Transverse colon (tissue), 4 donors: ENCODE data around the gene PDE4D. TPM values are rescaled to one million over a fixed set of nuclear protein-coding genes. Genes with fewer than 3 reads are reported as not detected.

ENCODE experiments used
- DNase-seq: peaks from one replicate; pipeline ENCODE4 v3.0.0-alpha.2; 2019
- H3K27ac ChIP-seq, 4 donors: fragments of 200-600 bp; sonication (generic); 2 replicates each; pipeline ENCODE4 v1.5.1; 2016 to 2018; ENCODE audit warnings: inconsistent platforms in 4 of 4
- H3K27me3 ChIP-seq: fragments of 200-600 bp; sonication (generic); 2 replicates; pipeline ENCODE4 v1.5.1; 2017; ENCODE audit warnings: inconsistent platforms
- H3K36me3 ChIP-seq, 4 donors: fragments of 200-600 bp; sonication (generic); 2 replicates each; pipeline ENCODE4 v1.5.1; 2017 to 2019; ENCODE audit warnings: inconsistent platforms in 4 of 4
- H3K4me1 ChIP-seq, 4 donors: fragments of 200-600 bp; sonication (generic); 2 replicates each; pipeline ENCODE4 v1.5.1; 2017 to 2020; ENCODE audit warnings: inconsistent platforms in 4 of 4
- H3K4me3 ChIP-seq, 4 donors: fragments of 200-600 bp; sonication (generic); 1 replicate in 1 of 4; 2 replicates in 3 of 4; pipeline versions ENCODE4 v1.5.1 to v1.6.1; 2017 to 2019; ENCODE audit warnings: inconsistent platforms in 4 of 4
- H3K9me3 ChIP-seq, 2 donors: fragments of 200-600 bp; sonication (generic); 2 replicates each; pipeline ENCODE4 v1.5.1; 2017 to 2019; ENCODE audit warnings: inconsistent platforms in 2 of 2
- CTCF ChIP-seq, 5 experiments: fragments of 200-600 bp in 3 of 5; fragments of 450-650 bp in 2 of 5; sonication (generic) in 3 of 5; IDR thresholded peaks; 1 replicate in 2 of 5; 2 replicates in 3 of 5; pipeline ENCODE4 v1.5.1; 2016 to 2017; ENCODE audit warnings: antibody characterized with exemption in 5 of 5, inconsistent platforms in 3 of 5, mild to moderate bottlenecking in 2 of 5, moderate library complexity in 1 of 5
- EP300 ChIP-seq: sonication (generic); formaldehyde crosslinking; IDR thresholded peaks from one replicate; pipeline ENCODE4 v1.6.1; 2017; ENCODE audit warnings: antibody characterized with exemption, low read depth
- POLR2A ChIP-seq: fragments of 450-650 bp; IDR thresholded peaks from one replicate; pipeline ENCODE4 v1.6.1; 2016; ENCODE audit warnings: antibody characterized with exemption, mild to moderate bottlenecking, moderate library complexity
- POLR2AphosphoS5 ChIP-seq, 3 donors: sonication (generic); formaldehyde crosslinking; IDR thresholded peaks; one replicate each; pipeline ENCODE4 v1.6.1; 2016; ENCODE audit warnings: antibody characterized with exemption in 3 of 3
- WGBS, 2 donors: methylation state at CpG; one replicate each; pipeline ENCODE4 v1.1.5; 2018; ENCODE audit warnings: low coverage in 1 of 2; 5-methylcytosine and 5-hydroxymethylcytosine counted together
- in situ Hi-C, 4 donors: fragments of 200-750 bp; cut with MboI; loops; one replicate each; pipeline versions ENCODE4 v1.15.0 to v1.15.1; 2017; ENCODE audit warnings: low sequenced_read_pairs in 3 of 4, low pct_ligation_motif_present in 1 of 4, low pct_unique_long_range_greater_than_20kb in 1 of 4
- intact Hi-C: fragments of 100-400 bp; cut with DNase I; formaldehyde crosslinking; loops from one replicate; pipeline ENCODE4 v1.15.1; 2023; ENCODE audit warnings: low total_unique reads
- total RNA-seq, 4 donors: library from RNA; depleted of rRNA; stranded (reverse); fragments of >200 nt; gene quantifications; one replicate each; pipeline ENCODE4 v1.1.0, GENCODE V29; 2016

The PDE4D gene
- total RNA-seq, 4 donors from 2014 or later: 47.0 to 302 (median 73.6) TPM

GRCh38 chr5:59661311-59661710, 232.2 kb downstream of the PDE4D start:
- TF ChIP-seq EP300: no peak
- Histone ChIP-seq H3K9me3 (no peaks in the 10 kb centered on the region), H3K27me3 (no peaks in the 10 kb centered on the region), H3K36me3 (no peaks in the 10 kb centered on the region), H3K4me1 (peaks cover 6 to 42% (median 16%) of the 10 kb centered on the region in 4 donors), H3K27ac (no peak overlapping the region), H3K4me3 (no peak overlapping the region)
- 90 to 93% methylated on average over 1 of the region's 1 CpG for WGBS, 2 donors
- intact Hi-C loops (no loop called here), in situ Hi-C loops (loop anchor here in 3 of 4 donors (10.0 to 25.0 kb wide), 4 partner anchors 147 to 474 kb away; no protein-coding TSS in a partner anchor)
- DNase-seq: no peak

GRCh38 chr5:59660737-59661136, 232.8 kb downstream of the PDE4D start:
- Histone ChIP-seq H3K4me3 (no peak overlapping the region), H3K4me1 (peaks cover 6 to 43% (median 16%) of the 10 kb centered on the region in 4 donors), H3K9me3 (no peaks in the 10 kb centered on the region), H3K27me3 (no peaks in the 10 kb centered on the region), H3K27ac (no peak overlapping the region), H3K36me3 (no peaks in the 10 kb centered on the region)
- 8 to 30% methylated on average over 1 of the region's 1 CpG for WGBS, 2 donors
- intact Hi-C loops (no loop called here), in situ Hi-C loops (loop anchor here in 3 of 4 donors (10.0 to 25.0 kb wide), 4 partner anchors 146 to 473 kb away; no protein-coding TSS in a partner anchor)
- TF ChIP-seq POLR2A (no peak), POLR2AphosphoS5 (IDR thresholded peaks at IDR 0.05) (no peak), CTCF (IDR thresholded peaks at IDR 0.05) (peak in 4 of 5 experiments; percentile 13 to 32 (median 26))
- no peak for DNase-seq

GRCh38 chr5:59656351-59657254, 236.9 kb downstream of the PDE4D start:
- no peak overlapping the region for H3K4me3 ChIP-seq
- intact Hi-C loops (no loop called here), in situ Hi-C loops (loop anchor here in 3 of 4 donors (25.0 kb wide), 3 partner anchors 144 to 469 kb away; no protein-coding TSS in a partner anchor)
- no peaks in the 10 kb centered on the region for H3K27me3 ChIP-seq
- WGBS, 2 donors: 72 to 83% methylated on average over 4 to 5 of the region's 5 CpGs
- no peak for TF ChIP-seq POLR2AphosphoS5 (IDR thresholded peaks at IDR 0.05)
- TF ChIP-seq EP300: no peak
- TF ChIP-seq POLR2A: no peak
- no peak for TF ChIP-seq CTCF (IDR thresholded peaks at IDR 0.05)
- no peaks in the 10 kb centered on the region for H3K36me3 ChIP-seq
- peaks cover 6 to 36% (median 7%) of the 10 kb centered on the region in 4 donors for H3K4me1 ChIP-seq
- no peaks in the 10 kb centered on the region for H3K9me3 ChIP-seq
- no peak overlapping the region for H3K27ac ChIP-seq
- DNase-seq: no peak

- no peak for DNase-seq
- Histone ChIP-seq H3K27me3 (no peaks in the 10 kb centered on the region), H3K4me1 (peaks cover 0 to 28% (median 5%) of the 10 kb centered on the region in 4 donors), H3K36me3 (no peaks in the 10 kb centered on the region), H3K4me3 (no peak overlapping the region), H3K9me3 (no peaks in the 10 kb centered on the region), H3K27ac (no peak overlapping the region)
- in situ Hi-C loops: loop anchor here in 3 of 4 donors (25.0 kb wide), 3 partner anchors 144 to 468 kb away; no protein-coding TSS in a partner anchor
- intact Hi-C loops: no loop called here
- WGBS, 2 donors: 72 to 84% methylated on average over 3 of the region's 3 CpGs
- TF ChIP-seq CTCF (IDR thresholded peaks at IDR 0.05): no peak
- no peak for TF ChIP-seq EP300
- TF ChIP-seq POLR2A: no peak
- TF ChIP-seq POLR2AphosphoS5 (IDR thresholded peaks at IDR 0.05): no peak
These were observed 237.7 kb downstream of the PDE4D start for GRCh38 chr5:59655693-59656309.
